Measurements from ENCODE around the gene AP2A2. TPM values are rescaled to one million over a fixed set of nuclear protein-coding genes. Genes with fewer than 3 reads are reported as not detected.

The AP2A2 gene
- total and polyA plus RNA-seq, 2 donors (not counting 1 experiment from before 2014, with no cell fraction given) = 53.1 to 57.0 TPM

DNA sequence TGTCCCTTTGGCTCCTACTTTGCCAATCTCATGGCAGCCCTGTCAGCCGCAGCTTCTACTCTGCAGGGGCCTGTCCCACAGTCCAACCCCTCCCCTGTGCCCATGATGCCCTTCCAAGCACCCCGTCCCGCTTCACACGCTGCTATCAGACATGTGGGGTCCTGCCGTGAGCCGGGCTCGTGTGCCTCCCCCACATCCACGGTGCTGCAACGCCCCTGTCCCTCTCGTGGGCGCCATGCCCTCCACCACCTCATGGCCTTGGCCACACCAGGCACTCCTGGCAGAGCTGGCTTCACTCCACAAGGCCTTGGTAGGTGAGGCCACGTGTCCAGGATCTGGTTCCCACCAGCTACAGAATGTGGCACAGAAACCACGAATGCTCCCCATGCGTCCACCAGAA, 38.1 kb upstream of the AP2A2 start:
- Mint-ChIP-seq H3K27ac (no peak overlapping the region), H3K27me3 (no peaks in the 10 kb centered on the region), H3K4me3 (no peak overlapping the region), H3K4me1 (no peaks in the 10 kb centered on the region), H3K9me3 (ENCODE audit: insufficient read depth) (no peaks in the 10 kb centered on the region)
- Histone ChIP-seq H3K4me3 (ENCODE audit: control extremely low read depth in 1 of 5, extremely low read depth in 1 of 5, insufficient read depth in 1 of 5, low read depth in 2 of 5, low read length in 4 of 5) (no peak overlapping the region), H4K20me1 (ENCODE audit: control insufficient read depth, insufficient read depth, low read length, poor library complexity, severe bottlenecking) (no peaks in the 10 kb centered on the region), H3K36me3 (replicated peaks in 1 of 2; ENCODE audit: control extremely low read depth in 1 of 2, control insufficient read depth in 1 of 2, extremely low read depth in 1 of 2, insufficient read depth in 2 of 2, low read length in 1 of 2) (peaks cover 0 to 13% of the 10 kb centered on the region in 2 experiments), H3K27ac (ENCODE audit: low read length in 2 of 2) (no peak overlapping the region), H3K79me2 (ENCODE audit: control insufficient read depth, insufficient read depth, low read length) (no peaks in the 10 kb centered on the region), H3K9ac (ENCODE audit: low read length) (no peak overlapping the region), H3K9me3 (ENCODE audit: control extremely low read depth in 1 of 3, control insufficient read depth in 2 of 3, insufficient read depth in 1 of 3, low read length in 2 of 3) (no peaks in the 10 kb centered on the region), H2AFZ (ENCODE audit: insufficient read depth, low read depth, low read length, poor library complexity, severe bottlenecking) (no peak overlapping the region), H3K4me2 (replicated peaks; ENCODE audit: low read depth, low read length, poor library complexity, severe bottlenecking) (no peak overlapping the region), H3K4me1 (ENCODE audit: control insufficient read depth in 2 of 2, insufficient read depth in 2 of 2, low read length in 2 of 2) (no peaks in the 10 kb centered on the region), H3K27me3 (replicated peaks in 1 of 4; ENCODE audit: control extremely low read depth in 1 of 4, control insufficient read depth in 3 of 4, insufficient read depth in 4 of 4, low read length in 3 of 4) (no peaks in the 10 kb centered on the region)
- 97% methylated on average over 14 of the region's 14 CpGs for WGBS (ENCODE audit: insufficient coverage)
- ChIA-PET CTCF (no interaction called here), POLR2A (no interaction called here)
- no peak for ATAC-seq (ENCODE audit: low read depth)
- no peak for DNase-seq
- TF ChIP-seq, protein P1, sequence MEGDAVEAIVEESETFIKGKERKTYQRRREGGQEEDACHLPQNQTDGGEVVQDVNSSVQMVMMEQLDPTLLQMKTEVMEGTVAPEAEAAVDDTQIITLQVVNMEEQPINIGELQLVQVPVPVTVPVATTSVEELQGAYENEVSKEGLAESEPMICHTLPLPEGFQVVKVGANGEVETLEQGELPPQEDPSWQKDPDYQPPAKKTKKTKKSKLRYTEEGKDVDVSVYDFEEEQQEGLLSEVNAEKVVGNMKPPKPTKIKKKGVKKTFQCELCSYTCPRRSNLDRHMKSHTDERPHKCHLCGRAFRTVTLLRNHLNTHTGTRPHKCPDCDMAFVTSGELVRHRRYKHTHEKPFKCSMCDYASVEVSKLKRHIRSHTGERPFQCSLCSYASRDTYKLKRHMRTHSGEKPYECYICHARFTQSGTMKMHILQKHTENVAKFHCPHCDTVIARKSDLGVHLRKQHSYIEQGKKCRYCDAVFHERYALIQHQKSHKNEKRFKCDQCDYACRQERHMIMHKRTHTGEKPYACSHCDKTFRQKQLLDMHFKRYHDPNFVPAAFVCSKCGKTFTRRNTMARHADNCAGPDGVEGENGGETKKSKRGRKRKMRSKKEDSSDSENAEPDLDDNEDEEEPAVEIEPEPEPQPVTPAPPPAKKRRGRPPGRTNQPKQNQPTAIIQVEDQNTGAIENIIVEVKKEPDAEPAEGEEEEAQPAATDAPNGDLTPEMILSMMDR (IDR thresholded peaks at IDR 0.05) = no peak
- TF ChIP-seq EZH2 (IDR thresholded peaks at IDR 0.05; ENCODE audit: borderline replicate concordance, insufficient read depth, low read depth, low read length, poor library complexity, severe bottlenecking) = no peak
- intact Hi-C loops (cut with micrococcal nuclease) = no loop called here

DNA sequence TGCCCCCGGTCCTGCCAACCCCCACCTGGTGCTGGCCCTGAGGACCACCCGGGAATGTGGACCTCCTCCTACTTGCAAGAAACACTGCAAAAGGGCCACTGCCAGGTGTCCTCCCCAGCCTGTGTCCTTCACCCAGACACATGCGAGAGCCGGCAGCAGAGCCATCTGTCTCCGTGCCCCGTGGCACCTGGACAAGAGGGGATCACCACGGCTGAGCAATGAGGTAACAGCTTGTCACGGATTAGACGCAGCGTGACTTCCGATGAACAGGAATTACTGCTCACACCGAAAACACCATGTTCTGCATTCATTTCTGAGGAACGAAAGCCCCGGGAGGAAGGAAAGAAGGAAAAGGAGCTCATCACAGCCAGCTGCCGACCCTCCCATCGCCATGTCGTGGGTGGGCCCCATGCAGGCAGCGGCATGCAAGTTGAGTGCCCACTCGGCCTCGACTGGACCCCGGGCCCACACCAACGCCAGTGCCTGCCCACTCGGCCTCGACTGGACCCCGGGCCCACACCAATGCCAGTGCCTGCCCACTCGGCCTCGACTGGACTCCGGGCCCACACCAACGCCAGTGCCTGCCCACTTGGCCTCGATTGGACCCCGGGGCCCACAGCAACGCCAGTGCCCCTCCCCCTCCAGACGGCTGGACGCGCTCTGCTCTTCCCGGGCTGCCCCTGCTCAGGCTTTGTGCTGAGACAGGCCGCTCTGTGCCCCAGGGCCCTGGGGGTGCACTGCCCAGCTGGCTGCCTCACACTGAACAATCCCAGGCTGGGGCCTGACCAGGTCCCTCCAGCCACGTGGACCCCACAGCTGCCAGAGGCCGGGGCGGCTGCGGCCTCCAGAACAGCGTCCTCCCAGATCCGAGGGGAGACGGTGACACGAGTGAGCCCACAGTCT, 37.1 kb upstream of the AP2A2 start:
- Histone ChIP-seq H3K4me2 (replicated peaks; ENCODE audit: low read depth, low read length, poor library complexity, severe bottlenecking) (no peak overlapping the region), H3K27me3 (replicated peaks in 1 of 4; ENCODE audit: control extremely low read depth in 1 of 4, control insufficient read depth in 3 of 4, insufficient read depth in 4 of 4, low read length in 3 of 4) (no peaks in the 10 kb centered on the region), H4K20me1 (ENCODE audit: control insufficient read depth, insufficient read depth, low read length, poor library complexity, severe bottlenecking) (no peaks in the 10 kb centered on the region), H3K27ac (ENCODE audit: low read length in 2 of 2) (no peak overlapping the region), H3K9me3 (ENCODE audit: control extremely low read depth in 1 of 3, control insufficient read depth in 2 of 3, insufficient read depth in 1 of 3, low read length in 2 of 3) (no peaks in the 10 kb centered on the region), H3K9ac (ENCODE audit: low read length) (no peak overlapping the region), H3K79me2 (ENCODE audit: control insufficient read depth, insufficient read depth, low read length) (no peaks in the 10 kb centered on the region), H3K4me3 (ENCODE audit: control extremely low read depth in 1 of 5, extremely low read depth in 1 of 5, insufficient read depth in 1 of 5, low read depth in 2 of 5, low read length in 4 of 5) (no peak overlapping the region), H3K36me3 (replicated peaks in 1 of 2; ENCODE audit: control extremely low read depth in 1 of 2, control insufficient read depth in 1 of 2, extremely low read depth in 1 of 2, insufficient read depth in 2 of 2, low read length in 1 of 2) (peaks cover 0 to 13% of the 10 kb centered on the region in 2 experiments), H2AFZ (ENCODE audit: insufficient read depth, low read depth, low read length, poor library complexity, severe bottlenecking) (no peak overlapping the region), H3K4me1 (ENCODE audit: control insufficient read depth in 2 of 2, insufficient read depth in 2 of 2, low read length in 2 of 2) (no peaks in the 10 kb centered on the region)
- Mint-ChIP-seq H3K4me1 (no peaks in the 10 kb centered on the region), H3K4me3 (no peak overlapping the region), H3K27ac (no peak overlapping the region), H3K9me3 (ENCODE audit: insufficient read depth) (no peaks in the 10 kb centered on the region), H3K27me3 (no peaks in the 10 kb centered on the region)
- ChIA-PET POLR2A (no interaction called here), CTCF (no interaction called here)
- ATAC-seq (ENCODE audit: low read depth) (no peak), DNase-seq (no peak)
- no peak for TF ChIP-seq EZH2 (IDR thresholded peaks at IDR 0.05; ENCODE audit: borderline replicate concordance, insufficient read depth, low read depth, low read length, poor library complexity, severe bottlenecking)
- TF ChIP-seq, protein P1 (IDR thresholded peaks at IDR 0.05) = no peak
- intact Hi-C loops (cut with micrococcal nuclease) = no loop called here
- 96% methylated on average over 43 of the region's 45 CpGs for WGBS (ENCODE audit: insufficient coverage)

All from B cell (primary cell).